Kidney (tissue), 14 donors: ENCODE data around the gene ZMYND8. TPM values are rescaled to one million over a fixed set of nuclear protein-coding genes. Genes with fewer than 3 reads are reported as not detected.

ENCODE experiments used
- DNase-seq, 5 donors: peaks; one replicate each; pipeline ENCODE4 v3.0.0-alpha.2; 2013 to 2020
- FAIRE-seq: peaks from 2 replicates; lab custom pipeline; 2012; peaks lifted over from hg19 to GRCh38; lab: Jason Lieb, UNC
- H3K27ac ChIP-seq, 2 donors: one replicate each; pipeline ENCODE4 v1.7.0; 2013; ENCODE audit warnings: low read depth in 2 of 2, low read length in 2 of 2, inconsistent platforms in 1 of 2
- H3K27me3 ChIP-seq: one replicate; pipeline ENCODE4 v1.7.1; 2013; ENCODE audit warnings: low read length, inconsistent platforms; ENCODE audit not compliant: control insufficient read depth, insufficient read depth
- H3K36me3 ChIP-seq, 3 donors: one replicate each; pipeline versions ENCODE4 v1.7.0 to v1.7.1; 2013; ENCODE audit warnings: low read length in 3 of 3, control low read depth in 1 of 3, inconsistent platforms in 1 of 3; ENCODE audit not compliant: insufficient read depth in 3 of 3, control insufficient read depth in 2 of 3
- H3K4me1 ChIP-seq, 3 donors: one replicate each; pipeline versions ENCODE4 v1.7.0 to v1.7.1; 2013; ENCODE audit warnings: low read length in 3 of 3, inconsistent platforms in 1 of 3, low read depth in 1 of 3; ENCODE audit not compliant: control insufficient read depth in 2 of 3, insufficient read depth in 2 of 3
- H3K4me3 ChIP-seq, 3 donors: one replicate each; pipeline versions ENCODE4 v1.7.0 to v1.8.1; 2013; ENCODE audit warnings: low read length in 3 of 3, control low read depth in 1 of 3, inconsistent platforms in 1 of 3
- H3K9ac ChIP-seq, 3 donors: one replicate each; pipeline versions ENCODE4 v1.7.0 to v1.7.1; 2013; ENCODE audit warnings: low read length in 3 of 3, control low read depth in 1 of 3, inconsistent platforms in 1 of 3
- H3K9me3 ChIP-seq, 3 donors: one replicate each; pipeline versions ENCODE4 v1.7.0 to v1.7.1; 2013; ENCODE audit warnings: low read length in 3 of 3, control low read depth in 1 of 3, inconsistent platforms in 1 of 3; ENCODE audit not compliant: control insufficient read depth in 2 of 3, insufficient read depth in 1 of 3
- CTCF ChIP-seq: IDR thresholded peaks from 3 replicates; pipeline ENCODE4 v1.5.1; 2012; ENCODE audit warnings: mild to moderate bottlenecking, moderate library complexity, borderline replicate concordance; ENCODE audit not compliant: insufficient read depth; ENCODE audit errors: extremely low read depth
- intact Hi-C: fragments of 100-400 bp; cut with DNase I; formaldehyde crosslinking; loops from one replicate; pipeline ENCODE4 v1.11.1; 2022
- polyA plus RNA-seq: library from polyadenylated mRNA; stranded (reverse); fragments of 350-450 nt; fragmentation: Illumina TruSeq; extraction: RNeasy Lipid Tissue Mini Kit (QIAGEN cat#74804); gene quantifications from one replicate; pipeline ENCODE4 v1.2.3, GENCODE V29; 2014; ENCODE audit warnings: low read depth, low replicate concordance; ENCODE audit not compliant: insufficient read depth
- total RNA-seq: library from RNA; stranded (reverse); fragmentation: NEBNext Ultra II Directional; extraction: Animal tissue kit (Norgen Biotek cat#: 25700); gene quantifications from one replicate; pipeline ENCODE4 v1.2.1, GENCODE V29; 2021
- donor health status: control.
- donor health status: control.
- donor health status: control.
- donor health status: control.
- donor health status: control.
- donor health status: DM: yes; HTN: yes; CAD: no.
- donor health status: Normal renal cell carcinoma (clear cell type).

ZMYND8 gene
- total and polyA plus RNA-seq, 2 donors from 2014 or later, result 10.5 to 37.5 TPM

- intact Hi-C loops, result no loop called here
Measured at GRCh38 chr20:47235853-47236638, 120.5 kb downstream of the ZMYND8 start.

GRCh38 chr20:47235111-47235510 lies 121.4 kb downstream of the ZMYND8 start:
- no peaks in the 10 kb centered on the region for H3K9me3 ChIP-seq
- no peak for DNase-seq
- H3K27ac ChIP-seq, result no peak overlapping the region
- TF ChIP-seq CTCF, result no peak
- no peaks in the 10 kb centered on the region for H3K4me1 ChIP-seq
- FAIRE-seq, result no peak
- H3K4me3 ChIP-seq, result no peak overlapping the region
- peaks cover 11 to 29% (median 26%) of the 10 kb centered on the region in 3 donors for H3K36me3 ChIP-seq
- H3K27me3 ChIP-seq, result no peaks in the 10 kb centered on the region
- intact Hi-C loops, result no loop called here
- H3K9ac ChIP-seq, result no peak overlapping the region

More at GRCh38 chr20:47235853-47236638, 120.5 kb downstream of the ZMYND8 start:
- Histone ChIP-seq H3K27ac (no peak overlapping the region), H3K27me3 (no peaks in the 10 kb centered on the region), H3K4me1 (no peaks in the 10 kb centered on the region), H3K9ac (no peak overlapping the region), H3K36me3 (peaks cover 11 to 29% (median 26%) of the 10 kb centered on the region in 3 donors), H3K9me3 (no peaks in the 10 kb centered on the region), H3K4me3 (no peak overlapping the region)
- FAIRE-seq (no peak), DNase-seq (no peak)
- no peak for TF ChIP-seq CTCF

- no peaks in the 10 kb centered on the region for H3K27me3 ChIP-seq
- no peak overlapping the region for H3K27ac ChIP-seq
- H3K4me1 ChIP-seq, result no peaks in the 10 kb centered on the region
- H3K36me3 ChIP-seq, result peaks cover 11 to 33% (median 32%) of the 10 kb centered on the region in 3 donors
- no peaks in the 10 kb centered on the region for H3K9me3 ChIP-seq
- intact Hi-C loops, result no loop called here
- no peak overlapping the region for H3K4me3 ChIP-seq
- H3K9ac ChIP-seq, result no peak overlapping the region
- no peak for FAIRE-seq
- TF ChIP-seq CTCF, result no peak
- DNase-seq, result no peak
Measured at GRCh38 chr20:47233333-47234188, 122.9 kb downstream of the ZMYND8 start.
